Femur (tissue), 1 donor: ENCODE data around the gene KANSL1.

Experiments used
- DNase-seq: peaks from one replicate; pipeline ENCODE4 v3.0.0-alpha.2; 2017

Gene KANSL1

DNA sequence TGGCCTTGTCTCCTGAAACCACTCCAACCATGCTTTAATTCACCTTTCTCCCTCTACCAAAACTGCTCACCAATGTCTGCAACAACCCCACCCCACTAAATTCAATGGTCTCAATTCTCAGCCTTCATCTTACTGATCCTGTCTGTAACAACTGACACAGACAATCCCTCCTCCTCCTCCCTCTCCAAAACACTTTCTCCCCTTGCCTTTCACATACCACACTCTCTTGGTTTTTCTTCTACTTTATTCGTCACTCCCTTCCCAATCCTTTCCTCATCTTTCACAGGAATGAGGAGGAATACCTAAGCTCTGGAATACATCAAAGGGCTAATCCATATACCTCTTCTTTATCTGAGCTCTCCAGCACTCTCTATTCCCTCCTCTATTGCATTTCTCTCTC is 128.8 kb downstream of the KANSL1 start:
- no peak for DNase-seq

GRCh38 chr17:46063241-46063640 is 130.0 kb downstream of the KANSL1 start:
- no peak for DNase-seq

DNA sequence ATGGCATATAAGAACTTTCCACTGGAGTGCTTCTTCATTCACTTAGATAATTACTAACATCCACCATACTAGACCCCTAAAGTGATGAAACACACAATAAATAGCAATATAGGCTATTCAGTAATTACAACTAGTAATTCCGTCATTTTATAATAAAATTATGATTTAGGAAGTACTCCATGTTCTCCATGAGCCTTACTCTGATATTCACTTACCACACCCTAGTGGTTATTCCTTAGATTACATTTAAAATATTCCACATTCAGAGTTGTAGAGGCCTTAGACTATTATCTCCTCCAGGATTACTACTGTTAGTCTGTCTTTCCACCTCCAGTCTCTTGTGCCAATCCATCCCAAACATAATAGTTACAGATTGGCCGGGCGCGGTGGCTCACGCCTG is 131.8 kb downstream of the KANSL1 start:
- DNase-seq, result no peak

DNA sequence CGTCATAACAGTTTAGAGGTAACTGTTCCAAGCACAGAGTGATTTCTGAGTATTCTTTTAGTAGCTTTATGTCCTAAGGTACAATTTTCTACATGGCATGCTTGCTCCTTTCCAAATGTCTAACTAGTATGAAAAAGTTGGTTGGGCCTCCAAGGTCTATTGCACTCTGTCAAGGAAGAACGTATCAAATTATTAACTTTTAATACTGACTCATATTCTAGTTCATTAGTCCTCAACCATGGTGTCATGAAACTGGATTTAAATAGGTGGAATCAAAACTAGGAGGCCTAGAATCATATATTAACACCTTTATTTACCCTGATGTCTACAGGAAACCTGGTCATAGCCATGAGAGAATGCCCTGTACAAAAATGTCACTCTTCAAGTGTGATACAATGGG is 132.8 kb downstream of the KANSL1 start:
- no peak for DNase-seq

GRCh38 chr17:46059486-46059885 is 133.7 kb downstream of the KANSL1 start:
- no peak for DNase-seq

DNA sequence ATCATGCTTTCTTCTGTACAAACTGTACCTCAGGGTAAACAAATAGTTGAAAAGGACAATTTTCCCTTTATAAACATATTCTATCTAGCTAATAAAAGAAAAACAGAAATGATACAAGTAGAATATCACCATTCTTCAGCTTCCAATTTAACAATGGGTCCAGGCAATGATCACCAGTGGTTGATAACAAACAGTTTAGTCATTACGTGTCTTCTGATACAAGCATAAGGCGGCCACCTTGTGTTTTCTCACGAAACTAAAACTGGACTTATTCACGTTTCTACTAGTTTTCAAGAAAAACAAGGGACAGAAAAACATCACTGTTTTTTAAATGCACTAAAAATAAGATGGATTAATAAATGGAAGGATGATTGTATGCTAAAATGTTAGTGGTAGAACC is 135.9 kb downstream of the KANSL1 start:
- DNase-seq, result no peak

DNA sequence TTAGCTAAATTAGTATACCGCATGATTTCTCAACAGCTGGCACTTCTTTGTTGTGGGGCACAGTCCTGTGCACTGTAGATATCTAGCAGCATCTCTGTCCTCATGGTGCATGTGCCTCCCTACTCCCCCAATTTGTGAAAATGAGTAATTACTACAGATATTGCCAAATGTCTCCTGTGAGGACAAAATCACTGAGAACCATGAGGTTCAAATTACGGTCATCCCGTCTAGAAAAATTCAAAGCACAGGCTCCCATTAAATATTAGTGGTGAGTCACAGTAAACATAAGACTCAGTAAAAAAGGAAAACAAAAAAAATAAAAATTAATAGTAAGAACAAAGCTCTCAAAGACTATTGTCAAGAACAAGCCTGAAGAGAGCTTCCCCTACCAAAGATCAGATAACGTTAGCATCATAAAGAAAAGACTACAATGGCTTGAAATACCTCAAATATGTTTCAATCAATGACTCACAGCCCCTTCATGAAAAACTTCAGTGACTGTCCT is 136.4 kb downstream of the KANSL1 start:
- no peak for DNase-seq

DNA sequence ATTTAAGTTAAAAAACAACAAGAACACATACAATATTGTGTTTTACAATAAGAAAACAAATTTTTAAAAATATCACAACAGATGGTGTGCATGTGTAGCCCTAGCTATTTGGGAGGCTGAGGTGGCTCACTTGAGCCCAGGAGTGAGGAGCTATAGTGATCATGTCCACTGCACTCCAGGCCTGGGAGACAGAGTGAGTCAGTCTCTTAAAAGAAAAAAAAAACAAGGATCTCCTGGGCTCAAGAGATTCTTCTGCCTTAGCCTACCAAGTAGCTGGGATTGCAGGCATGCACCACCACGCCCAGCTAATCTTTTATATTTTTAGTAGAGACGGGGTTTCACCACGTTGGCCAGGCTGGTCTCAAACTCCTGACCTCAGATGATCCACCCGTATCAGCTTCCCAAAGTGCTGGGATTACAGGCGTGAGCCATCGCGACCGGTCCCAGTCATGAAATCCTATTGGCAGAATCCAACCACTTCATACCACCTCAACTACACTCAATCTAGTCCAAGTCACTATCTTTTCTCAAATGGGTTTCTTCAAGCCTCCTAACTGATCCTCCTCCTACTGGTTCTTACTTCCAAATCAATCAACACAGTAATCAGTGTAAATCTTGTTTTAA is 139.2 kb downstream of the KANSL1 start:
- no peak for DNase-seq

- DNase-seq, result no peak
Observed at GRCh38 chr17:46049656-46050055, 143.6 kb downstream of the KANSL1 start.

DNA sequence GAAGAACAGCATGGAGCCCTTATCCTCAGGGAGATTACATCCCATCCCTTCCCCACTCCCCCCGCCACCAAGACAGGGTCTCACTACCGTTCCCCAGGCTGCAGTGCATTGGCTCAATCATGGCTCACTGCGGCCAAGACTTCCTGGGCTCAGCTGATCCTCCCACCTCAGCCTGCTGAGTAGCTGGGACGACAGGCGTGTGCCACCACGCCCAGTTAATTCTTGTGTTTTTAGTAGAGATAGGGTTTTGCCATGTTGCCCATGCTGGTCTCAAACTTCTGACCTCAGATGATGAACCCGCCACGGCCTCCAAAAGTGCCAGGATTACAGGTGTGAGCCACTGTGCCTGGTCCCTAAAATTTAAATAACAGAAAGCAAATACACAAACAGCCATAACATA is 145.4 kb downstream of the KANSL1 start:
- no peak for DNase-seq

DNA sequence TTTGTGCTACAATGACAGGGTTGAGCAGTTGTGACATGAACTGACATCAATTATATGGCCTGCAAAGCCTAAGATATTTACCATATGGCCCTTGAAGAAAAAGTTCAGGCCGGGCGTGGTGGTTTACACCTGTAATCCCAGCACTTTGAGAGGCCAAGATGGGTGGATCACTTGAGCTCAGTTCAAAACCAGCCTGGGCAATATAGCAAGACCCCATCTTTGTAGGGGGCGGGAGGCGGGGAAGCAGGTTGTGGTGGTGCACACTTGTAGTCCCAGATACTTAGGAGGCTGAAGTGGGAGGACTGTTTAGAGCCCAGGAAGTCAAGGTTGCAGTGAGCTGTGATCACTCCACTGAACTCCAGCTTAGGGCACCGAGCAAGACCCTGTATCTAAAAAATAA is 145.8 kb downstream of the KANSL1 start:
- DNase-seq, result no peak

DNA sequence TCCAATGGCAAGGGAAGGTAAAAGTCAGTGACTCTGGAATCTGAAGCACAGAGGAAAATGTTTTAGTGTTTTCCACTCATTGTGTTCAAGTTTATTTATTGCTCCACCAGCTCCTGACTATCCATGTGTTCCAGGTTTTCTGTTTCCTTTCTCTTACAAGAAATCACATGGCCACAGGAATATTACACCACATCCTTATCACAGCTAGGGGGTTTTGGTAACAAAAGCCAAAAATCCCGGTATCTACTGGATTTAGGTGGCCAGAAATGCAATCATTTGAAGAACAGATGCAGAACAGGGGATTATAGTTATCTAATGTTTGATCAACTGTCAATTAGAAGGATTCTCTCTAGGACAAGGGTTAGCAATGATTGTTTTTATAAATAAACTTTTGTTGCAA is 146.3 kb downstream of the KANSL1 start:
- no peak for DNase-seq

DNA sequence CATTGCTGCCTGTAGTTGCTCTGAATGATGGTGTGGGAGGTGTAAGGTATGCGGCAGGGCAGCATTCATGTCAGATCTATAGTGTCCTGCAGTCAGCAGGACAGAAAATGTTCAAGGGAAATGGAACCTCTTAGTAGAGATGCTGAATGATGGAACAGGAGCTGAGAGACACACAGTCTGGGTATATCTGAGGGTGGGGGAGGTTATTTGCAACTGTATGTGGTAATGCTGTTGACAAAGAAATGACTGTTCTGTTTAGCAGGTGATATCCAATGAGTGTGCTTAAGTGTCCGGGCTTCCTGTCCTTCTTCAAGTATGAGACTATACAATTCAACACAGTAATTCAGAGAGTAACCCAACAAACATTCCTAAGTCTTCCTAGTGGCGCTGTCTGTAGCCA is 147.6 kb downstream of the KANSL1 start:
- no peak for DNase-seq

- DNase-seq, result no peak
Observed at GRCh38 chr17:46044989-46045388, 148.2 kb downstream of the KANSL1 start.

GRCh38 chr17:46044286-46044928 is 148.8 kb downstream of the KANSL1 start:
- DNase-seq, result peak; percentile 76

GRCh38 chr17:46043606-46044005 is 149.6 kb downstream of the KANSL1 start:
- no peak for DNase-seq

GRCh38 chr17:46042925-46043324 is 150.3 kb downstream of the KANSL1 start:
- no peak for DNase-seq

DNA sequence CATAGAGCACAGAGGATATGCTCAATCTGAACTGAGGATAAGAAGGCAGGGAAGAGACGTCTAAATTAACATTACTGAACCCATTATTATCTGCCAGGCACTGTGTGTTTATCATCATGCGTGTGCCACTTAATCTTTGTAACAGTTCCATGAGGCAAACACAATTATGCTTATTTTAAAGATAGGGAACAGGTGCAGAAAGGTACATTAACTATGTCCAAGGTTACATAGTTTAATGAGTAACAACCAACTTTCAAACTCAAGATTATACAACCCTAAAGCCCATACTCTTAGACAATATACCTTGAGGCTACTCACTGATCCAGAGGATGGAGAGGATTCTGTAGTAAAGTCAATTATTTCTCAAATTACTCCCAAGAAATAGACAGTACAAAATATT is 151.0 kb downstream of the KANSL1 start:
- no peak for DNase-seq

DNA sequence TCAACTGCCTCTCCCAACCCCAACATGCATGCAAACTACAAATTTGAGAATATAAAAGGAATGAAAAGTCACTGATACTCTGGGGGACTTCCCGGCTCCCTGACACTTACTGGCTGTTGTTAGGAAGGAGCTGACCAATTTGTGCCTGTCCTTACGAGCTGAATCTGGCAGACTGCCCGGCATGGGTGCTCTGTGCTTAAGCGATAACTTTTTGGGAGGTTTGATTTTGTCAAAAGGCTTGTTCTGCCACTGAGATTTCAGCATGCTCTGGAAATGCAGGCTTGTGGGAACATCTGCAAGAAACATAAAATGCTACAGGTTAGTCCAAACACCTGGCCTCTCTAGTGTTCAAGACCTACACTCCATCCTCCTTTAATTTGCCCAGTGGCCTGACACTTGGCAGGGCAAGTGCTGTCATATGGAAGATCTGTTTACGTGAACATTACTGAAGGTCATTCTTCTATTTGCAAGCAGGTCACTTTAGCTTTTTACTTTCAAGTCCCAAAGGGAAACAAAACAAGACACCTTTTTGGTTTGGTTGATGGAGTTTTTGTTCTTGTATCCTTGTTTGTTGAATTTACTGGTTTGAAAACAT is 153.5 kb downstream of the KANSL1 start:
- DNase-seq, result no peak

DNA sequence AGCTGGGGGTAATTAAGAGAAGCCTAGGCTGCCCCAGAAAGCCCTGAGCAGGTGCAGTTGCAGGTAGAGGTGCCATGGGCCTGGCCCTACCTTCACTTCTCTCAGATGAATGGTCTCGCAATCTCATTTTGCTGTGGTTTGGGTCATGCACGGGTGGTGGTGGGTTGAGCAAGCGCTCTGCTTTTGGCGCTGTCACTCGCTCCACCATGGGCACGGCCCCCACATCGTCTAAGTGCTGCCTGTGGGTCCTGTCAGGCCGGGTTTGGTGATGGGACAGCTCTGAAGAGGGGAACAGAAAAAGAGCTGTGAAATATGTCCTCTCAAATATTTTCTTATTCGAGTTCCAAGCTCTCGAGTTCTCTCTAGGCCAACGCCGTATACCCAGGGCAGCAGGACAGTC is 154.3 kb downstream of the KANSL1 start:
- DNase-seq, result no peak

- no peak for DNase-seq
Observed at GRCh38 chr17:46038414-46038813, 154.8 kb downstream of the KANSL1 start.

GRCh38 chr17:46037722-46038255 is 155.4 kb downstream of the KANSL1 start:
- DNase-seq, result no peak

DNA sequence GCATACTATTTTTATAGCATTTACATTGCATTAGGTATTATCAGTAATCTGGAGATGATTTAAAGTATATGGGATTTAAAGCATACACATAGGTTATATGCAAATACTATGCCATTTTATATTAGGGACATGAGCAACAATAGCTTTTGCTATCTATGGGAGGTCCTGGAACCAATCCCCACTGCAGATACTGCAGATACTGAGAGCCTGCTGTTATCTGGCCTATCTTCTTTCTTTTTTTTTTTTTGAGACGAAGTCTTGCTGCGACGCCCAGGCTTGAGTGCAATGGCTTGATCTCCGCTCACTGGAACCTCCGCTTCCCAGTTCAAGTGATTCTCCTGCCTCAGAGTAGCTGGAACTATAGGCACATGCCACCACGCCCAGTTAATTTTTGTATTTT is 156.7 kb downstream of the KANSL1 start:
- DNase-seq, result no peak

- no peak for DNase-seq
Observed at GRCh38 chr17:46035112-46035818, 158.0 kb downstream of the KANSL1 start.
